Gastrocnemius medialis (tissue), 4 donors: Measurements from ENCODE around the gene AQP9. TPM values are rescaled to one million over a fixed set of nuclear protein-coding genes. Genes with fewer than 3 reads are reported as not detected.
A peak's percentile ranks its signal among the peaks of the same experiment; 100 is the strongest.

Source experiments
- ATAC-seq, 2 donors: fragments of 150-250 bp; one replicate each; pipeline ENCODE4 v1.9.1; 2016
- DNase-seq, 2 donors: peaks; one replicate each; pipeline ENCODE4 v3.0.0-alpha.2; 2019
- H3K27ac ChIP-seq, 4 donors: fragments of 200-600 bp; sonication (generic); 1 replicate in 1 of 4; 2 replicates in 3 of 4; pipeline ENCODE4 v1.5.1; 2016 to 2018; ENCODE audit warnings: mild to moderate bottlenecking in 2 of 4, moderate library complexity in 1 of 4
- H3K27me3 ChIP-seq, 3 donors: fragments of 200-600 bp; sonication (generic) in 2 of 3; 1 replicate in 1 of 3; 2 replicates in 2 of 3; pipeline versions ENCODE4 v1.5.1 to v1.6.0; 2016 to 2019; ENCODE audit warnings: mild to moderate bottlenecking in 1 of 3, moderate library complexity in 1 of 3
- H3K36me3 ChIP-seq, 2 donors: fragments of 200-600 bp; sonication (generic) in 1 of 2; one replicate each; pipeline ENCODE4 v1.5.1; 2017 to 2018
- H3K4me1 ChIP-seq, 2 donors: fragments of 200-600 bp; sonication (generic) in 1 of 2; one replicate each; pipeline ENCODE4 v1.5.1; 2016 to 2017; ENCODE audit warnings: mild to moderate bottlenecking in 2 of 2
- H3K4me3 ChIP-seq, 4 donors: fragments of 200-600 bp; sonication (generic) in 3 of 4; 1 replicate in 1 of 4; 2 replicates in 3 of 4; pipeline ENCODE4 v1.5.1; 2016 to 2019; ENCODE audit warnings: mild to moderate bottlenecking in 2 of 4
- H3K9me3 ChIP-seq, 3 donors: fragments of 200-600 bp; sonication (generic) in 2 of 3; 1 replicate in 1 of 3; 2 replicates in 2 of 3; pipeline ENCODE4 v1.5.1; 2016 to 2019
- POLR2A ChIP-seq, 2 donors: fragments of 450-650 bp; IDR thresholded peaks; one replicate each; pipeline ENCODE4 v1.6.1; 2017; ENCODE audit warnings: antibody characterized with exemption in 2 of 2, mild to moderate bottlenecking in 2 of 2, moderate library complexity in 2 of 2
- in situ Hi-C, 4 donors: fragments of 200-750 bp; cut with MboI; loops; one replicate each; pipeline versions ENCODE4 v1.15.0 to v1.8.0; 2017; ENCODE audit warnings: low sequenced_read_pairs in 4 of 4
- intact Hi-C: fragments of 100-400 bp; cut with DNase I; formaldehyde crosslinking; loops from one replicate; pipeline ENCODE4 v1.15.1; 2023; ENCODE audit warnings: low total_unique reads
- total RNA-seq, 4 donors: library from RNA; depleted of rRNA; stranded (reverse); fragments of >200 nt; gene quantifications; one replicate each; pipeline versions ENCODE4 v1.1.0 to v1.2.3, GENCODE V29; 2016
- TF ChIP-seq, protein P1 (sequence below), 5 experiments: fragments of 450-650 bp in 3 of 5; fragments of 200-600 bp in 2 of 5; sonication (generic) in 2 of 5; IDR thresholded peaks in 4 of 5; conservative IDR thresholded peaks in 1 of 5; 1 replicate in 4 of 5; 2 replicates in 1 of 5; pipeline ENCODE4 v1.5.1; 2016 to 2019; ENCODE audit warnings: antibody characterized with exemption in 5 of 5, mild to moderate bottlenecking in 3 of 5, moderate library complexity in 3 of 5

Gene AQP9, protein sequence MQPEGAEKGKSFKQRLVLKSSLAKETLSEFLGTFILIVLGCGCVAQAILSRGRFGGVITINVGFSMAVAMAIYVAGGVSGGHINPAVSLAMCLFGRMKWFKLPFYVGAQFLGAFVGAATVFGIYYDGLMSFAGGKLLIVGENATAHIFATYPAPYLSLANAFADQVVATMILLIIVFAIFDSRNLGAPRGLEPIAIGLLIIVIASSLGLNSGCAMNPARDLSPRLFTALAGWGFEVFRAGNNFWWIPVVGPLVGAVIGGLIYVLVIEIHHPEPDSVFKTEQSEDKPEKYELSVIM
- 1 to 10 TPM in 2 of 4 donors, under 1 TPM in 1, not detected in 1; 0.52 to 1.2 (median 1.1) TPM for total RNA-seq

DNA sequence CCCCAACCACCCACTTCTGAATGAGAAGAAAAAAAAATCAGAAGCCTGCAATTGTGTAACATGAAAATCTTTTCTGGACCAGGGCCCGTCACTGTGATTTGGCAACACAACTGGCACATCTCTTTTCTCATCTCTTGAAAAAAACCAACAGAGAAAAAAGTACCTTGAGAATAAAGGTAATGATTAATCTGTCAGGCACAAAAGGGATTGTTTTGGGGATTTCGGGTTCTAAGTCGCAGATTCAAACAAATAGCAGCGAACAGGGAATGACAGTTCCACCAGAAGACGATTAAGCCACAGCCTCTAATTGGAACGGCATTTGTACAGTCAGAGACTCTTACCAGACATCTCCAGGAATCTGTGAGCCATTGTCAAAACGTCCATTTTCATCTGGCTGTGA is at the start of gene AQP9:
Gene AQP9, plus strand, starts transcription at position 276 of the 400 bp plus-strand sequence. CDS start 185 bp downstream, outside the sequence.
- in situ Hi-C loops (no loop called here), intact Hi-C loops (no loop called here)
- Histone ChIP-seq H3K36me3 (no peaks in the 10 kb centered on the region), H3K4me3 (no peak within 1 kb of the TSS), H3K27me3 (peaks cover 0 to 3% (median 0%) of the 10 kb centered on the region in 3 donors), H3K9me3 (no peaks in the 10 kb centered on the region), H3K27ac (no peak within 1 kb of the TSS), H3K4me1 (no peaks in the 10 kb centered on the region)
- TF ChIP-seq, protein P1, sequence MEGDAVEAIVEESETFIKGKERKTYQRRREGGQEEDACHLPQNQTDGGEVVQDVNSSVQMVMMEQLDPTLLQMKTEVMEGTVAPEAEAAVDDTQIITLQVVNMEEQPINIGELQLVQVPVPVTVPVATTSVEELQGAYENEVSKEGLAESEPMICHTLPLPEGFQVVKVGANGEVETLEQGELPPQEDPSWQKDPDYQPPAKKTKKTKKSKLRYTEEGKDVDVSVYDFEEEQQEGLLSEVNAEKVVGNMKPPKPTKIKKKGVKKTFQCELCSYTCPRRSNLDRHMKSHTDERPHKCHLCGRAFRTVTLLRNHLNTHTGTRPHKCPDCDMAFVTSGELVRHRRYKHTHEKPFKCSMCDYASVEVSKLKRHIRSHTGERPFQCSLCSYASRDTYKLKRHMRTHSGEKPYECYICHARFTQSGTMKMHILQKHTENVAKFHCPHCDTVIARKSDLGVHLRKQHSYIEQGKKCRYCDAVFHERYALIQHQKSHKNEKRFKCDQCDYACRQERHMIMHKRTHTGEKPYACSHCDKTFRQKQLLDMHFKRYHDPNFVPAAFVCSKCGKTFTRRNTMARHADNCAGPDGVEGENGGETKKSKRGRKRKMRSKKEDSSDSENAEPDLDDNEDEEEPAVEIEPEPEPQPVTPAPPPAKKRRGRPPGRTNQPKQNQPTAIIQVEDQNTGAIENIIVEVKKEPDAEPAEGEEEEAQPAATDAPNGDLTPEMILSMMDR (IDR thresholded peaks at IDR 0.05 in 4 of 5, conservative IDR thresholded peaks at IDR 0.05 in 1 of 5), result no peak
- TF ChIP-seq POLR2A (IDR thresholded peaks at IDR 0.05), result no peak
- ATAC-seq, result no peak
- peak in 1 of 2 donors; percentile 12 for DNase-seq

DNA sequence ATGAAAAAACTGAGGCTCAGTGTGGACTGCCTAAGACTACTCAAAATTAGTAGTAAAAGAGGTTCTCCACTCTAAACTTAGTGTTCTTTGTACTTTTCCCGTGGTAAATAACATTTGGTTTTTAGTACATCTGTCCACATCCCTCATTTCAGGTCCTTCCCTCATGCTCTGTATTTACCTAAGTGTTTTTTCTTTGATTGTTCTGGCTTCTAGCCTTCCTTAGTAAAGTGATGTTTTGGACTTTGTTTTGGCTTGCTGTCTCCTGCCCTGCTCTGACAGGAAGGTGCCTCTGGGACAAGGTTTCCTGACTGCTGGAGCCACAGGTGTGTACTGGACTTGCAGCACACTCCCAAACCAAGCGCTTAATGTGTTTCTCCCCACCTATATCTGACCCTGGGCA is 42.8 kb upstream of the AQP9 start:
- ATAC-seq, result no peak
- no peak overlapping the region for H3K27ac ChIP-seq
- in situ Hi-C loops (no loop called here), intact Hi-C loops (no loop called here)
- no peaks in the 10 kb centered on the region for H3K9me3 ChIP-seq
- TF ChIP-seq, protein P1 (IDR thresholded peaks at IDR 0.05 in 4 of 5, conservative IDR thresholded peaks at IDR 0.05 in 1 of 5), result no peak
- no peak for DNase-seq
- H3K27me3 ChIP-seq, result no peaks in the 10 kb centered on the region
- no peaks in the 10 kb centered on the region for H3K4me1 ChIP-seq
- H3K4me3 ChIP-seq, result no peak overlapping the region
- H3K36me3 ChIP-seq, result no peaks in the 10 kb centered on the region

DNA sequence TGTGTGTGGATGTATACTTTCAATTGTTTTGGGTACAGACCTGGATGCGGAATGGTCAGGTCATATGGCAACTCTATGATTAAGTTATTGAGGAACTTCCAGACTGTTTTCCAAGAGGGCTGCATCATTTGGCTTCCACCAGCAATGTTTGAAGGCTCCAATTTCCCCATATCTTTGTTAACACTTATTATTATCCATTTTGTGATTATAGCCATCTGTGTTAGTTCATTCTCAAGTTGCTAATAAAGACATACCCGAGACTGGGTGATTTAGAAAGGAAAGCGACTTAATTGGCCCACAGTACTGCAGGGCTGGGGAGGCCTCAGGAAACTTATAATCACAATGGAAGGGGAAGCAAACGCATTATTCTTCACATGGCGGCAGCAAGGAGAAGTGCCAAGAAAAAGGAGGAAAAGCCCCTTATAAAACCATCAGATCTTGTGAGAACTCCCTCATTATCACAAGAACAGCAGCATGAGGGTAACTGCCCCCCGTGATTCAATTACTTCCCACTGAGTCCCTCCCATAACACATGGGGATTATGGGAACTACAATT is 41.6 kb upstream of the AQP9 start:
- TF ChIP-seq POLR2A (IDR thresholded peaks at IDR 0.05), result no peak
- TF ChIP-seq, protein P1 (IDR thresholded peaks at IDR 0.05 in 4 of 5, conservative IDR thresholded peaks at IDR 0.05 in 1 of 5), result no peak
- Histone ChIP-seq H3K4me1 (no peaks in the 10 kb centered on the region), H3K4me3 (no peak overlapping the region), H3K27me3 (no peaks in the 10 kb centered on the region), H3K9me3 (no peaks in the 10 kb centered on the region), H3K36me3 (no peaks in the 10 kb centered on the region), H3K27ac (no peak overlapping the region)
- DNase-seq (no peak), ATAC-seq (no peak)
- in situ Hi-C loops (no loop called here), intact Hi-C loops (no loop called here)

DNA sequence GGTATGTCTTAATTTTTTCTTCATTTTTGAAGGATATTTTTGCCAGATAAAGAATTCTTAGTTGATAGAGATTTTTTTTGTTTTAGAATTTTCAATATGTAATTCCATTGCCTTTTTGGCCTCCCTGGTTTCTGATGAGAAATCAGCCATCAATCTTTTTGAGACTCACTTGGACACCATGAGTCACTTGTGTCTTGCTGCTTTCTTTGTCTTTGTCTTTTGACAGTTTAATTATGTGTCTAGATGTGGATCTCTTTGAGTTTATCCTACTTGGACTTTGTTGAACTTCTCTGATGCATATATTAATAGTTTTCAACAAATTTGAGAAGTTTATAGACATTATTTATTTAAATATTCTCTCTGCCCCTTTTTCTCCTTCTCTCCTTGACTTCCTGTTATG is 34.7 kb upstream of the AQP9 start:
- intact Hi-C loops, result no loop called here
- ATAC-seq (no peak), DNase-seq (no peak)
- Histone ChIP-seq H3K9me3 (no peaks in the 10 kb centered on the region), H3K36me3 (no peaks in the 10 kb centered on the region), H3K4me3 (no peak overlapping the region), H3K27me3 (peaks cover 0 to 4% (median 0%) of the 10 kb centered on the region in 3 donors), H3K27ac (no peak overlapping the region), H3K4me1 (no peaks in the 10 kb centered on the region)
- in situ Hi-C loops, result no loop called here
- TF ChIP-seq POLR2A (IDR thresholded peaks at IDR 0.05), result no peak
- TF ChIP-seq, protein P1 (IDR thresholded peaks at IDR 0.05 in 4 of 5, conservative IDR thresholded peaks at IDR 0.05 in 1 of 5), result no peak
